ENCODE data around the gene ENAM.
"Not testable (repeated sequence)": the region's sequence is repeated elsewhere in the genome, so short reads cannot be mapped to it uniquely, and the experiment has no call there.

Gene ENAM

DNA sequence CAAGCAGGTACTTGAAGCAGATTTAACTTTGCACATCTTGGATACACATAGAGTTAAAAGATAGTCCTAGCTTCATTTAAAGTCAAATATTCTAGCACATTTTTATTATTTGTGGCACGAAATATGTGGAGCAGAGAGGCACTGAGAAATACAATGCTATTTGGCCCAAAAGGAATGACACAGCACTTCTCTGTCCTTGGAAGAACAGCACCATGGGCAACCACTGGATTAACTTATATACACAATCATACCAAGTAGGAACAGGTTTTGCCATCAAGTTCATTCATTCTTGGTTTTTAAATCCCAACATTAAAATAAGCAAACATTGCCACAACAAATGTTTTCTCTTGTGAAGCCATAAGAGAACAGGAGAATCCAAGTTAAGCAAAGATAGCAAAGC is 924 bp upstream of the ENAM start:
- H3K9ac ChIP-seq (ENCODE audit: low read depth, low read length), result no peak overlapping the region

DNA sequence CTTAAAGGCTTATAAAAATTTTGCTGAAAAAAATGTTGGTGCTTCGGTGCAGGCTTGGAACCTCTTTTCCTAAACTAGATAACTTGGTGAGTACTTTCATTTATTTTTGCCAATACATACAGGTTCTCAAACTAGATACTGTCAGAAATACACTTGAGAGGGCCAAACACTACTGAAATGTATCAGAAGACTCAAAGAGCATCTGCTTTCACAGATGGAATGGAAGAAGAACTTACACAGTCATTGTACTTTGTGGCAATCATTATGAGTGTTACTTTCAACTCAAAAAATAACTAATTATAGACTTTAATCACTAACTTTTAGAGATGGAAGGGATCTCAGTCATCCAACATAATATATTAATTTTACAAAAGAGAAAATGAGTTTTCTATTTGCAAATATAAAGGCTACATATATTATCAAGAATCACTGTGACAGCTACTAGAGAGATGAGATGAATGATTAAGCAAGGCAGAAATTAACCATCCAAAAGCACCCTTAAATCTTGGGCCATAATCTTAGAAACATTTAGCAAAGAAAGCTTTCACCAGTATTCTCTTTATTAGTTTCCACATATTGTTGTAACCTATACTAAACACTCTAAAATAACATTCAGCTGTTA is 1.0 kb downstream of the ENAM start:
- Histone ChIP-seq H3K36me3 (ENCODE audit: control insufficient read depth, insufficient read depth, low read length) (no peaks in the 10 kb centered on the region), H3K27me3 (ENCODE audit: control insufficient read depth, insufficient read depth, low read length) (no peaks in the 10 kb centered on the region), H3K9ac (ENCODE audit: low read depth, low read length) (no peak overlapping the region), H3K4me1 (ENCODE audit: control insufficient read depth, insufficient read depth, low read length) (no peaks in the 10 kb centered on the region), H3K27ac (ENCODE audit: low read depth, low read length) (no peak overlapping the region), H3K4me3 (ENCODE audit: low read depth, low read length) (no peak overlapping the region), H3K9me3 (ENCODE audit: control insufficient read depth, insufficient read depth, low read length) (no peaks in the 10 kb centered on the region)

More for the DNA sequence above, 924 bp upstream of the ENAM start:
- Histone ChIP-seq H3K27me3 (ENCODE audit: control insufficient read depth, insufficient read depth, low read length) (no peaks in the 10 kb centered on the region), H3K27ac (ENCODE audit: low read depth, low read length) (no peak overlapping the region), H3K36me3 (ENCODE audit: control insufficient read depth, insufficient read depth, low read length) (no peaks in the 10 kb centered on the region), H3K4me1 (ENCODE audit: control insufficient read depth, insufficient read depth, low read length) (no peaks in the 10 kb centered on the region), H3K4me3 (ENCODE audit: low read depth, low read length) (no peak overlapping the region), H3K9me3 (ENCODE audit: control insufficient read depth, insufficient read depth, low read length) (no peaks in the 10 kb centered on the region)

DNA sequence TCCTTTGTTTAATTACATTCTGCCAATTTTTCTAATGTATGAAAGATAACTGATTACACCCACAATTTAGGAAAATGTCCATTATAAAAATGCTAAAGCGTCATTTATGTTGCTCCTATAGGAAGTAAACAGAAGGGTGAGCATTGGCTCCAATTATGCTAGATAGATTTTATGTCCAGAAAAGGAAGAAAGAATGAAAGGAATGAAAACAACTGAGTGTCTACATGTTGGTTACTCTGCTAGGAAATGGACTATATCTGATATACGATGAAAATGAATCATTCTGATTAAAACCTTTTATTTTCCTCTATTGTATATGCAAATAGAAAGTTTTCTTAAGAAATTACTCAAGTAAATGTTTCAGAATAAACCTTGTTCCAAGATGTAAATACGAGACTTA is 1.6 kb downstream of the ENAM start:
- Histone ChIP-seq H3K4me3 (ENCODE audit: low read depth, low read length) (no peak overlapping the region), H3K27me3 (ENCODE audit: control insufficient read depth, insufficient read depth, low read length) (no peaks in the 10 kb centered on the region), H3K9ac (ENCODE audit: low read depth, low read length) (no peak overlapping the region), H3K4me1 (ENCODE audit: control insufficient read depth, insufficient read depth, low read length) (no peaks in the 10 kb centered on the region), H3K36me3 (ENCODE audit: control insufficient read depth, insufficient read depth, low read length) (no peaks in the 10 kb centered on the region), H3K27ac (ENCODE audit: low read depth, low read length) (no peak overlapping the region), H3K9me3 (ENCODE audit: control insufficient read depth, insufficient read depth, low read length) (no peaks in the 10 kb centered on the region)

DNA sequence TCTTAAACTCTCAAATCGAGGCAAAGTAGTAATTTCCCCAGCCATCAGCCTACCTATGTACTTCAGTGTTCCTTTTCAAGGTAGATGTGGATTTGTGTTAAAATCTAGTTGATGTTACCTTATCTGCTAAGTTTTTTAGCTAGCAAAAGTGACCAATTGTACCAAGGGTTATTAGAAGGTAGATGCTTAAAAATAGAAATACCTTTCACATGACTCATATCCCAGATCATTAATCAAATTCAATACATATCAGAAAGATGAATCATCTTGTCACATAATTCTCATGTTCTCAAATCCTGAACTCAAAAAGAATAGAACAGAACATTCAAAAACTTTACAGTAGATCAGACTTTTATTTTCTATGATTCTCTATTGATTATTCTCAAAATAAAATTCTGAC is 3.5 kb downstream of the ENAM start:
- Histone ChIP-seq H3K27me3 (ENCODE audit: control insufficient read depth, insufficient read depth, low read length) (no peaks in the 10 kb centered on the region), H3K9me3 (ENCODE audit: control insufficient read depth, insufficient read depth, low read length) (no peaks in the 10 kb centered on the region), H3K4me1 (ENCODE audit: control insufficient read depth, insufficient read depth, low read length) (no peaks in the 10 kb centered on the region), H3K4me3 (ENCODE audit: low read depth, low read length) (no peak overlapping the region), H3K36me3 (ENCODE audit: control insufficient read depth, insufficient read depth, low read length) (no peaks in the 10 kb centered on the region), H3K27ac (ENCODE audit: low read depth, low read length) (no peak overlapping the region), H3K9ac (ENCODE audit: low read depth, low read length) (no peak overlapping the region)

DNA sequence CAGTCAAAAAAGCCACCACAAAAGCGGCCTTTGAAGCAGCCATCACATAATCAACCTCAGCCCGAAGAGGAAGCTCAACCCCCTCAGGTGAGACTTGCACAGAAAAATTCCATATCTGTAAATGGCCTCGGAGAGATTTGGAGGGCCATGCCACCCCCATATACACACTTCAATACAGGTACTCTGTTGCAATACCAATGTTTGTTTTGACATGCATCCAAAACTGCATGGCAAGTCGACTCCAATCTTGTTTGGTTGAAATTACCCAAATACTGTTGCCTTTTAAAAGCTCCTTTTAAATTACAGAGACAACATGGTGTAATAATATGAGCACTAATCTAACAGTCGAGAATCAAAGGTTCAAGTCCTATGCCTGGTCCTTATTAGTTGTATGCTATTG is 5.9 kb downstream of the ENAM start:
- Histone ChIP-seq H3K9me3 (ENCODE audit: control insufficient read depth, insufficient read depth, low read length) (no peaks in the 10 kb centered on the region), H3K4me1 (ENCODE audit: control insufficient read depth, insufficient read depth, low read length) (no peaks in the 10 kb centered on the region), H3K4me3 (ENCODE audit: low read depth, low read length) (no peak overlapping the region), H3K36me3 (ENCODE audit: control insufficient read depth, insufficient read depth, low read length) (no peaks in the 10 kb centered on the region), H3K27me3 (ENCODE audit: control insufficient read depth, insufficient read depth, low read length) (no peaks in the 10 kb centered on the region), H3K27ac (ENCODE audit: low read depth, low read length) (no peak overlapping the region), H3K9ac (ENCODE audit: low read depth, low read length) (no peak overlapping the region)

DNA sequence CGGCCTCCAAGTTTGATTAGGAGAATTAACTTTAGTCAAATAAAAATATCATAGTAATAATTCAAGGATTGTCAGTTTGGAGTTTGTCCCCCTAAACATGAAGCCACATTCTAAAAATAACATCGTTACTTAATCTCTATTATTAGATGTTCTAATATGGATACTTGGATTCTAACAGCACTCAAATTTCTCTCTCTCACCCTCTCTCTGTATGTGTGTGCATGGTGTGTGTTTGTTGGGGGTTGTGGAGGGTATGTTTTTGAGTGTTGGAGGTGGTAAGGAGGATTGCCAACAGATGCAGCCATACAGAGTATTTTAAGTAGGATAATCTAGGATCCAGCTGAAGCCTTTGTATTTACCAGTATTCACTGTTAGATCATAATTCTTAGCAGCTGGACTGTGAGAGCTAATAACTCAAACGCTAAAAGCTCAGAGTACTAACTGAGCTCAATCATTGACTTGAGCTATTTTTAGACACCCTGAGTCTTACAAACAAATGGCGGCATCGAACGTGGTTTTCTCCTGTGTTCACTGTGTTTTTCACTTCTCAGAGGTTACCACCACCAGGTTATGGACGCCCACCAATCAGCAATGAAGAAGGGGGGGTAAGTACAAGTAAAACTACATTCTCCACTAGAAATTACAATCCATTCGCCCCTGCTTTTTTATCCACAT is 8.8 kb downstream of the ENAM start:
- H3K9ac ChIP-seq (ENCODE audit: low read depth, low read length), result no peak overlapping the region
- H3K4me1 ChIP-seq (ENCODE audit: control insufficient read depth, insufficient read depth, low read length), result no peaks in the 10 kb centered on the region
- H3K4me3 ChIP-seq (ENCODE audit: low read depth, low read length), result no peak overlapping the region
- no peaks in the 10 kb centered on the region for H3K9me3 ChIP-seq (ENCODE audit: control insufficient read depth, insufficient read depth, low read length)
- H3K27me3 ChIP-seq (ENCODE audit: control insufficient read depth, insufficient read depth, low read length), result no peaks in the 10 kb centered on the region
- no peak overlapping the region for H3K27ac ChIP-seq (ENCODE audit: low read depth, low read length)
- H3K36me3 ChIP-seq (ENCODE audit: control insufficient read depth, insufficient read depth, low read length), result no peaks in the 10 kb centered on the region

DNA sequence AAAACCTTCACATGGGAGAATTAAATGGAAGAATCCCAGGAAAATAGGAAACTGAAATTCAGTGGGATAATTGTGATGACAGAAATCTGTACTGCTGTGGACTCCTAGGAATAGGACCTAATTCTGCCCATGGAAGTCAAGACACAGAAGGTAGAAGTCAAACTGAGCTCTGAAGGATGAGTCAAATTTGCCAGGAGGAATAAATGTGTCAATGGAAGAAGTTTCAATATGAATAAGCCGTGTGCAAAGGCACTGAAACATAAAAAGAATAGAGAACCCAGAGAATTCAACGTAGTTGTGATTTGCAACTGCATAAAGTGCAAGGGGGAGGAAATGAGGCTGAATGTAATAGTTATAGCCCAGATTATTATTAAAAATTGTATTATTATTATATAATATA is 11.6 kb downstream of the ENAM start:
- H3K4me1 ChIP-seq (ENCODE audit: control insufficient read depth, insufficient read depth, low read length), result no peaks in the 10 kb centered on the region
- H3K4me3 ChIP-seq (ENCODE audit: low read depth, low read length), result no peak overlapping the region

DNA sequence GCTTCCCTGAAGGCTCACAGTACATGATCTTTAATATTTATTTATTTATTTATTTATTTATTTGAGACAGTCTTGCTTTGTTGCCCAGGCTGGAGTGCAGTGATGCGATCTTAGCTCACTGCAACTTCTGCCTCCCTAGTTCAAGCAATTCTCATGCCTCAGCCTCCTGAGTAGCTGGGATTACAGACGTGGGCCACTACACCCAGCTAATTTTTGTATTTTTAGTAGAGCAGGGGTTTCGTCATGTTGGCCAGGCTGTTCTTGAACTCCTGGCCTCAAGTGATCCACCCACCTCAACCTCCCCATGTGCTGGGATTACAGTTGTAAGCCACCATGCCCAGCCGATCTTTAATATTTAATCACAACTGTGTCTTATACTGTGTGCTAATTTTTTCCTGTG is 22.2 kb downstream of the ENAM start:
- not testable (repeated sequence) for H3K4me1 ChIP-seq (ENCODE audit: control insufficient read depth, insufficient read depth, low read length); H3K9ac ChIP-seq (ENCODE audit: low read depth, low read length); H3K4me3 ChIP-seq (ENCODE audit: low read depth, low read length); H3K27ac ChIP-seq (ENCODE audit: low read depth, low read length); H3K9me3 ChIP-seq (ENCODE audit: control insufficient read depth, insufficient read depth, low read length); H3K36me3 ChIP-seq (ENCODE audit: control insufficient read depth, insufficient read depth, low read length); H3K27me3 ChIP-seq (ENCODE audit: control insufficient read depth, insufficient read depth, low read length)

More for the DNA sequence above, 11.6 kb downstream of the ENAM start:
- H3K27ac ChIP-seq (ENCODE audit: low read depth, low read length), result no peak overlapping the region
- no peaks in the 10 kb centered on the region for H3K36me3 ChIP-seq (ENCODE audit: control insufficient read depth, insufficient read depth, low read length)
- H3K9me3 ChIP-seq (ENCODE audit: control insufficient read depth, insufficient read depth, low read length), result no peaks in the 10 kb centered on the region
- H3K9ac ChIP-seq (ENCODE audit: low read depth, low read length), result no peak overlapping the region
- no peaks in the 10 kb centered on the region for H3K27me3 ChIP-seq (ENCODE audit: control insufficient read depth, insufficient read depth, low read length)

DNA sequence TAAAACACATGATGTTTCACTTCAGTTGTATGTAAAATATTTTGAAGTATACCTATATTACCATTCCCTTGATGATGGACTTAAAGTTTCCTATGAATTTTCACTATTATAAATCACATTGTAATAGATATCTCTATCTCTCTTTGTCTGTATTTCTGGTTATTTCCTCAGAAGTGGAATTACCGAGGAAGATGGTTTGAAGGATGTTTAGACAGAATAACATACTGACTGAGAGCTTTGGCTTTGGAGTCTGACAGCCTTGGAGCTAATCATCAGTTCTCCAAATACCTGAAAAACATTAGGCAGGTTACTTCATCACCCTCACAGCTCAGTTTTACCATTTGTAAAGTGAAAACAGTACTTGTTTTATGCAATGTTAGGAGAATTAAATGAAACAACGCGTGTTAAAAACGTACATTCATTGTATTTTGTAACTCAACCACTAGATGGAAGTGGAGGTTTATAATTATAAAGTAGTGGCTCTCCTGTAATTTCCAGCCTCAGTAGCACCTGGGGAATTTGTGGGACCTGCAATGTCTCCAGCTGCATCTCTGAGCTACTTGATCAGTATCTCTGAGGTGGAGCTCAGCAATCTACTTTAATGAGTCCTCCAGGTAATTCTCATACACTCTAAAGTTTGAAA is 23.4 kb downstream of the ENAM start:
- no peak overlapping the region for H3K9ac ChIP-seq (ENCODE audit: low read depth, low read length)
- no peak overlapping the region for H3K4me3 ChIP-seq (ENCODE audit: low read depth, low read length)
- no peaks in the 10 kb centered on the region for H3K36me3 ChIP-seq (ENCODE audit: control insufficient read depth, insufficient read depth, low read length)
- H3K27ac ChIP-seq (ENCODE audit: low read depth, low read length), result no peak overlapping the region
- no peaks in the 10 kb centered on the region for H3K27me3 ChIP-seq (ENCODE audit: control insufficient read depth, insufficient read depth, low read length)
- no peaks in the 10 kb centered on the region for H3K4me1 ChIP-seq (ENCODE audit: control insufficient read depth, insufficient read depth, low read length)
- H3K9me3 ChIP-seq (ENCODE audit: control insufficient read depth, insufficient read depth, low read length), result no peaks in the 10 kb centered on the region

DNA sequence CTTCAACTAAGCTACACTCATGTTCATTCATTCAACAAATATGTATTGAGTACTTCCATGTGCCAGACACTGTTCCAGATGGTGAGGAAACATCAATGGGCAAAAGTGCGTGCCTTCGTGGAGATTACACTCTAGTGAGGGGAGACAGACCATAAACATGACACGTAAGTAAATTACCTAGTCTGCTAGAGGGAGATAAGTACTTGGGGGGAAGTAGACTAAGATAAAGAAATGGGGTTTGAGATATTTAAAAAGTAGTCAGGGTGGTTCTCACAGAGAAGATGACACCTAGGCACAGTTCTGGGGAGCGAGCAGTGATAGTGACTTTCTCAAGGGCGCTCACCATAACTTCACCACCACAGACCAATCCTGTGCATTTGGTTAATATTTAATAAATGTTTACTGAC is 26.1 kb downstream of the ENAM start:
- no peak overlapping the region for H3K4me3 ChIP-seq (ENCODE audit: low read depth, low read length)
- no peaks in the 10 kb centered on the region for H3K27me3 ChIP-seq (ENCODE audit: control insufficient read depth, insufficient read depth, low read length)
- no peaks in the 10 kb centered on the region for H3K9me3 ChIP-seq (ENCODE audit: control insufficient read depth, insufficient read depth, low read length)
- no peaks in the 10 kb centered on the region for H3K36me3 ChIP-seq (ENCODE audit: control insufficient read depth, insufficient read depth, low read length)
- no peak overlapping the region for H3K27ac ChIP-seq (ENCODE audit: low read depth, low read length)
- H3K4me1 ChIP-seq (ENCODE audit: control insufficient read depth, insufficient read depth, low read length), result no peaks in the 10 kb centered on the region
- H3K9ac ChIP-seq (ENCODE audit: low read depth, low read length), result no peak overlapping the region

DNA sequence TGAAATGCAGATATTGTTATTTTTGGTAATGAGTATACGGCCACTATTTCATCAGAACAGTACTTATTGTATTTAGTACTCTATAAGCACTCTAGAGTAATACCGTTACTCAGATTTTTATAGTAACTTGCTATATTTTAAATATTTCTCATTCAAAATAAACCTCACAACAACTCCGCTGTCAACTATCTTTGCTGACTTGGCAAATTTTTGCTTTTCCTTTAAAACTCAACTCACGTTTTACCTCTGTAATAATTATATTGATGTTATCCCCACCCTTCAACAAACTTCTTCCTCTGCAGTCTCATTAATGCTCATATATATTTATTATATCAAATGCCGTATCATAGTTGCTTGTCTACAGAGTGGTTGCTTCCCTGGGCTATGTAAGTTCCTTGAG is 28.8 kb downstream of the ENAM start:
- Histone ChIP-seq H3K9ac (ENCODE audit: low read depth, low read length) (no peak overlapping the region), H3K4me1 (ENCODE audit: control insufficient read depth, insufficient read depth, low read length) (no peaks in the 10 kb centered on the region), H3K36me3 (ENCODE audit: control insufficient read depth, insufficient read depth, low read length) (no peaks in the 10 kb centered on the region), H3K9me3 (ENCODE audit: control insufficient read depth, insufficient read depth, low read length) (no peaks in the 10 kb centered on the region), H3K27ac (ENCODE audit: low read depth, low read length) (no peak overlapping the region), H3K27me3 (ENCODE audit: control insufficient read depth, insufficient read depth, low read length) (no peaks in the 10 kb centered on the region), H3K4me3 (ENCODE audit: low read depth, low read length) (no peak overlapping the region)
